HG03108 (cell line): ENCODE data around the gene ANO1.

ENCODE experiments used
- ATAC-seq: cut with Tn5 transposase; IDR thresholded peaks from one replicate; pipeline ENCODE4 v1.9.1; 2021; ENCODE audit warnings: moderate library complexity; ENCODE audit not compliant: unreplicated experiment

ANO1 gene

DNA sequence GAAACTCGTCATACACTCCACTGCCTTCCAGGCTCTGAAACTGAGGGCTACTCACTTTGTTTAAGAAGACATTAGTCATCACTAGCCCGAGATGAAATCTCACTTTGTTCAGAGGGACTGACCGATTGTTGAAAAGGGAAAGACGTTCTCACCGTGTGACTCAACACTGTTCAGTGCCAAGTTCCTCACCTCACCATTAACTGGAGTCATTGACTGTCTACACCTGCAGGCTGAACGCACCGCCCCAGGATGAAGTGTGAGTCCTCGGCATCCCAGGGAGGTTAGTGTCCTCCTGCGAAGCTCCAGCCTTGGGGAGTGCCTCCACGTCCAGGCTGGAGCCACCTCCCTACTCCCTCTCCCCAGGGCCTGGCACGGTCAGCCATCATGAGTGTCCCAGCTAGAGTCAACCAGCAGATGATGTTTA is 155.4 kb downstream of the ANO1 start:
- no peak for ATAC-seq

GRCh38 chr11:70233962-70234361 is 155.8 kb downstream of the ANO1 start:
- no peak for ATAC-seq
